HG03139 (cell line): Measurements from ENCODE around the gene CERS6.

ENCODE experiments used
- ATAC-seq: cut with Tn5 transposase; IDR thresholded peaks from one replicate; pipeline ENCODE4 v1.9.1; 2021; ENCODE audit not compliant: unreplicated experiment

The CERS6 gene

GRCh38 chr2:168529054-168529833 lies 73.2 kb downstream of the CERS6 start:
- ATAC-seq, result no peak

GRCh38 chr2:168529900-168530561 lies 74.0 kb downstream of the CERS6 start:
- no peak for ATAC-seq

DNA sequence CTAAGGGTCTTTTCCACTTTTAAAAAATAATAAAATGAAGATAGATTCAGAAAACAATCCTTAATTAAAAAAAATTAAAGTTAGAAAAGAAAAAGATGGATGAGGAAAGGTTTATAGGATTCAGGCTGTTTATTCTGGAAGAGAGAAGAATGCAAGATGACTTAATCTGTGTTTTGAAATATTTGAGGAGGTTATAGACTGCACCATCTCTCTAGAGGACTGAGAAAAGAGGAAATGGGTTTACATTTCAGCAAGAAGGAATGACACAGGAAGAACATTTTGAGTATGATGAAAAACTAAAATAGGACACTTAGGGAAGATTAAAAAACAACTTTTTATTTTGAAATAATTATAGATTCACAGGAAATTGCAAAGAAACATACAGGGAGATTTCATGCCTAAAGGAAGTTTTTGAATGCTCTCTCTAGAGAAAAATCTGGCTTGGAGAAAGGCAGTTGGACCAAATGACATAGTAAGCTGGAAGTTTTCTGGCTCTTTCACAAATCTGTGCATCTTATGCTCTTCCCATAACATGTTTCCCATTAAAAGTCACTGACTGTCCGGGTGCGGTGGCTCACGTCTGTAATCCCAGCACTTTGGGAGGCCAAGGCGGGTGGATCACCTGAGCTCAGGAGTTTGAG lies 75.0 kb downstream of the CERS6 start:
- no peak for ATAC-seq

GRCh38 chr2:168534926-168535325 lies 78.9 kb downstream of the CERS6 start:
- no peak for ATAC-seq

DNA sequence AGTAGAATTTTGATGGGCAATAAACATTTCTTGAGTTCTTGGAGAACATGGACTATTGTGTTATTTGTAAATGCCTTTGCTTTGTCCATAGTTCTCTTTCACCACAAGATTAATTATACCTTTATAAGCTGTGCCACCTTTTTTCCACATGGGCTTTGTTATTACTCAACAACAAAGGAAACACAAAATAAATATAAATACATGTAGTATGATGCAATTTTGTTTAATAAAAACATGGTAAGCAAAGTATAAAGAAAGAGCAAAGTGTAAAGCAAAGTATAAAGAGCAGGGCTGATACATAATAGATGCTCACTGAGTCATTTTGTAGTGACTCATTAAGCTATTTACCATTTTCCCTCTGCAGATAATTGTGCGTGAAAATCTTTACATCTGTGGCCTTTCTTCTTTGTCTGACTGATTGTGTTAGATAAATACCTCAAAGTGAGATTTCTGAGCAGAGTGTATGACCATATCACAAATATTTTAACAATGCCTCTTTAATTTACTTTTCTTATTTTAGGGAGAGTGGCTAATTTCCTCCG lies 80.9 kb downstream of the CERS6 start:
- ATAC-seq, result no peak

DNA sequence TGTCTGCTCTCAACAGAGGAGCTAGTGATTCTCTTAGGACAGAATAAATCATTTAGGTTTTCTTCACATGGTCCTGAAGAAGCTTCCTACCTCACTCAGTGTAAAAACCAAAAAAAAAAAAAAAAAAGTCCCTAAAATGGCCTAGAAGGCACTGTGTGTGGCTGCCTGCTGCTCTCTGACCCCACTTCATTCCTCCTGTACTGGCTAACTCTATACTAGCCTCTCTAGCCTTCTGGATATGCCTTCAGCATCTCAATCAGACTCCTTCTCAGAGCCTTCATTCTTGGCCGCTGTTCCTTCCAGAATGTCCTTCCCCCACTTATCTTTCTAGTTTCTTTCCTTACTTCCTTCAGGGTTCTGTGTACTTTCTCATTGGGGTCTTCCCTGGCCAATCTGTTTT lies 82.1 kb downstream of the CERS6 start:
- no peak for ATAC-seq

DNA sequence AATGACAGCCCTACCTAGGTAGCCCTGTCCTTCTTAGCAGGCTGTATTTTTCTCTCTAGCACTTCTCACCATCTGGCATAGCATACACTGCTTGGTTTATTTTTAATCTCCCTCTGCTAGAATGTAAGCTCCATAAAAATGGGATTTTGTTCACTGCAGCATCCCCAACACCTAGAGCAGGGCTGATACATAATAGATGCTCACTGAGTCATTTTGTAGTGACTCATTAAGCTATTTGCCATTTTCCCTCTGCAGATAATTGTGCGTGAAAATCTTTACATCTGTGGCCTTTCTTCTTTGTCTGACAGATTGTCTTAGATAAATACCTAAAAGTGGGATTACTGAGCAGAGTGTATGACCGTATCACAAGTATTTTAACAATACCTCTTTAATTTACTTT lies 82.5 kb downstream of the CERS6 start:
- no peak for ATAC-seq

- no peak for ATAC-seq
These were observed 83.9 kb downstream of the CERS6 start for GRCh38 chr2:168539945-168540344.

GRCh38 chr2:168541858-168542257 lies 85.8 kb downstream of the CERS6 start:
- ATAC-seq, result no peak

DNA sequence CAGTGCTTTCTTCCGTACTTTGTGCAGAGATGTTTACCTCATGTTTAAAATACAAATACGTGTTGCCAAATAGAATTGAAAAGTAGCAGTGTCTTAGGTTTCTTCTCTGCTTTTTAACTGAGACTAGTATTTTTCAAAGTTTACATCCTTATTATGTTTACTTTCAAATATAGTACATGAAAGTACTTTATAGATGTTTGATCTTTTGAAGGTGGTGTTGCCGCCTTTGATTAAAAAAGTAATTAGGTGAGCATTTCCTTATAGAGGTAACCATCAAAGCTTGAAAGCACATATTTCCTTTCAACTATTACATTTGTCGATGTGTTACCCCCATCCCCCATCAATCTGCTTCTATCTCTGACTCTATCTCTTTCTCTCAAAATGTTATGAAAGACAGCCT lies 87.0 kb downstream of the CERS6 start:
- no peak for ATAC-seq

DNA sequence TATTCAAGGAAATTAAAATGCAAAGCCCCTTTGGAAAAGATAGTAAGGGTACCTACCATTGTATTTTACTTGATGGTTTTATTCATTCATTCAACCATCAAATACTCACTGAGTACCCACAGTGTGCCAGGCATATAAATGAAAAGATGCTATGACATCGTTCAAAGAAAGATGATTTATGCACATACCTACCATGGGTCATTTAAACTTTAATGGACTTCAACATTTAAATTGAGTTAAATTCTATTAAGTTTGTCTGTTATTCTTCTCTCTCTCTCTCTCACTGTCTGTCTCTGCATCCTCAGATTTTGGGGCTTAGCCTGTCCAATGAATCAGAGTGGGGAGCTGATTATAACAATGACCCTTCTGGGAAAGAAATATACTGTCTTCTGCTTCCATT lies 87.9 kb downstream of the CERS6 start:
- ATAC-seq, result no peak

DNA sequence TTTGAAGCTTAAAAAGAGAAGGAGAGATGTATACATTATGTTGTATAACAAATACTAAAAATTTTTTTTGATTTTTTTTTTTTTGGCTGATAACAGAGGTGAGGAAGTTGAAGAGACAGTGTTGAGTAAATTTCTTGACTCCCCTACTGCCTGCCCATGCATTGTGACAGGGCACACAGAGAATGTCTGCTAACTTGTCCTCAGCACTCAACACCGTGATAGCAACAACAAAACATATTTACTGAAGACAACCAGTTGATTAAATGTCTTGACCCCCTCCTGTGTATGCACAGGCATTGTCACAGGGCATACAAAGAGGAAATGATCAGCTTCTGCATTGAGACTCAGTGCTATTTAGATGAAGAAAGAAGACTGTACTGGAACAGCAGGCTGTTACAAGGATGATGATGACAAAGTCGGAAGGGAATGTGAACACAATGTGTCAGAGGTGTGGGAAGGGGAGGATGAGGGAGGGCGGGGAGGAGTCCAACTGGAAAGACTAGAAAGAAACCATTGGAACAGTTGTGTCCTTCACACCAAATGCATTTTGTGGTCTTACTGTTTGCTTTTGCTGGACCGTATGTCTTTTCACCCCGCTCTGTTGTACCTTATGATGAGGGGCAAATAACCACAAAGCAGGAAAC lies 89.5 kb downstream of the CERS6 start:
- no peak for ATAC-seq

DNA sequence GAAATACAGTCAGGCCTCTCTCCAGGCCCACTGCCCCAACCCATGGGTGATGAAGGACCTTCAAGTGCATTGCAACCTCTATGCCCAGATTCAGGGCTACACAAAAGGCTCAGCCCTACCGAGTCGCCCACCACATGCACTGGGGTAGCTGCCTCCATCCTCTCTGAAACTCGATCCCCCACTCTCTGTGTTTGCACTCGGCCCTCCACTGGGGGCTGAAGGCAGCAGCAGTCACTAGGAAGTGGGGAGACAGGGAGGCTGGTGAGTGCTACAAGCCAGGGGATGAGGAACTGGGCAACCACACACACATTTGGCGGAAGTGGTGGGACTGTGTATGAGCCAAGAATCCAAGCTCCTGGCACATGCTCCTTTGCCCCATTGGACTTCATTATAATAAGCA lies 94.6 kb downstream of the CERS6 start:
- no peak for ATAC-seq

DNA sequence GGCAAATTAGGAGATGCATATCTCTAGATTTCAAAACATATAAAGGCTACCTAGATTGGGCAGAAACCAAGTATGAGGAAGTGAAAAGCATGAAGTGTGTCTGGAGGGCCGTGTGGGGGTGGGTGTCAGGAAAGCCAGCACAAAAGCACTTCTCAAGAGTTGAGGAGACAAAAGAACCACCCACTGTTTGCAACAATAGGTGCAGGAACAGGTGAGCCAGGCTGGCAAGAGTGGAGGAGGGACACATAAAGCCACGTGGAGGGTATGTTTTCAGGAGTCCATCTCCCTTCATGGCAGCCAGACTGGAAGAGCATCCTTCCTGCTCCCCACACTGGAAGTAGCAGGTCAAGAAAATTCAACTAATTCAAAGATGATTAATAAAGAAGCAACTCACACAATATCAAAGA lies 96.4 kb downstream of the CERS6 start:
- peak; percentile 94 for ATAC-seq

GRCh38 chr2:168555283-168555682 lies 99.2 kb downstream of the CERS6 start:
- ATAC-seq, result no peak

- ATAC-seq, result no peak
These were observed 103.1 kb downstream of the CERS6 start for GRCh38 chr2:168559187-168559586.

- no peak for ATAC-seq
These were observed 104.9 kb downstream of the CERS6 start for GRCh38 chr2:168560817-168561499.

DNA sequence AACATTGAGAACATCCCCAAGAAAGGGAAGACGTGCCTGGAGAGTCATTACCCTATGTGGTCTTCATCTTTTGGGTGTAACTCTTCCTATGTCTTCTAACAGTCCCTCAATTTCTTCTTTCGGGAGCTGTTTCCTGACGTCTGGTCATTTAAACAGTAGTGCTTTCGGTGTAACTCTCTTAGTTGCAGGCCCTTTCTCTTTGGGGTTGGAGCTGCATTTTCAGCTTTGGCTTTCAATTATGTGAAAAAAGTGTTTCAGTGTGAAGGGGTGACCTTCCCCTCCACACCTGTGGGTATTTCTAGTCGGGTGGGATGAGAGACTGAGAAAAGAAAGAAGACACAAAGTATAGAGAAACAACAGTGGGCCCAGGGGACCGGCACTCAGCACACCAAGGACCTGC lies 105.9 kb downstream of the CERS6 start:
- no peak for ATAC-seq

- ATAC-seq, result no peak
These were observed 106.9 kb downstream of the CERS6 start for GRCh38 chr2:168562971-168563370.

DNA sequence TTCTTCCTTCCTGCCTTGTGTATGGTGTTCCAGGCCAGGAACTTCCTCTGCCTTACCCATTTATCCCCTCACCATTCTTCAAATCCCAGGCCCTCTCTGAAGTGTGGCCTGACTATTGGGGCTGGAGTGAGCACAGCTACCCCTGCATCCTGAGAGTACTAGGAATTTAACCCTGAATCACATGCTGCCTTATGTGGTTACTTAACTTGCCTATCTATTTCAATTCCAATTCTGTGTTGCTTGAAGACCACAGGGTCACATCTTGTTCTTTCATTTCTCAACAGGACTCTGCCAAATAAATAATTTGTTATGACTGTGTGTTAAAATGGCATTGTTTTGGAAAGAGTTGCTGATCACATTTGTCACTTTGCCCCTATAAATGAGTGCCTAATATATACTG lies 108.6 kb downstream of the CERS6 start:
- no peak for ATAC-seq

DNA sequence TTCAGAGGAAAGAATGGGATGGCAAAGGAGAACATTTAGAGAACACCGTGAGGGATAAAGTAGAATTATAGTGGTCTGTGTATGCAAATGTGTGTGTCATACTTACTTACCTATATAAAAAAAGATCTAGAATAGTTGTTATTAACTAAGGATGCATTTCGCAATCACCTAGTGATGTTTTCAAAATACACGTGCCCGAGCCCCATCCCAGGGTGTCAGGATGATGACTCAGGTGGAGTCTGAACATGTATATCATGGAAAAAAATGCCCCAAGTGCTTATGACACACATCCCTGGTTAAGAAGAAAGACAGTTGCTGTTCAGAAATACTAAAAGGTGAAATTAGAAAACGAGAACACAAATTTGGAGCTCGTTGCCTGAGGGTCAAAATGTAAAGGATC lies 109.0 kb downstream of the CERS6 start:
- no peak for ATAC-seq
